ENCODE results near the gene DYSF.
"Not testable (repeated sequence)": the region's sequence is repeated elsewhere in the genome, so short reads cannot be mapped to it uniquely, and the experiment has no call there.

Gene DYSF

GRCh38 chr2:71647356-71647755, 194.0 kb downstream of the DYSF start:
- no peak for DNase-seq (ENCODE audit: low read depth)

DNA sequence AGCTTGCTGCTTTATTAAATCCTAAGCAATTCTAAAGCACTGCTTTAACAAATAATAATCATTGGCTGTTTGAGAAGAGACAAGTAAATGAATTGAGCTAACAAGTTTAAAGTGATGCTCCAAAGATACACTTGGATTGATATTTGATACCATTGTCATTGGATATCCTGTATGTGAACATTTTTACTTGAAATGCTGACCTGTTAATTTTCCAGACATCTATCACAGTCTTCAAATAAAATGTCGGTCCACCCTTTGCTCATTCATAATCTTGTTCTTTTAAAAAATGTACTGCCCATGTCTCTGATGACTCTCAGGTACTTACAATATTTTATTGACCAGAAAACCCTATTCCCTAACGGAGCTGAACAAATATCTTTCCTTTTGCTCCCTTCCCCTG, 202.1 kb downstream of the DYSF start:
- DNase-seq (ENCODE audit: low read depth), result no peak

DNA sequence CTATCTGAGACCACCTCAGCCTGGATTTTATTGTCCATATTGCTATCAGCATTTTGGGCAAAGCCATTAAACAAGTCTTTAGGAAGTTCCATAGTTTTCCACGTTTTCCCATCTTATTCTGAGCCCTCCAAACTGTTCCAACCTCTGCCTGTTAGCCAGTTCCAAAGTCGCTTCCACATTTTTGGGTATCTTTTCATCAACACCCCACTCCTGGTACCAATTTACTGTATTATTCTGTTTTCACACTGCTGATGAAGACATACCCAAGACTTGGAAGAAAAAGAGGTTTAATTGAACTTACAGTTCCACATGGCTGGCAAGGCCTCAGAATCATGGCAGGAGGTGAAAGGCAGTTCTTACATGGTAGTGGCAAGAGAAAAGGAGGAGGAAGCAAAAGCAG, 204.9 kb downstream of the DYSF start:
- DNase-seq (ENCODE audit: low read depth), result not testable (repeated sequence)

- DNase-seq (ENCODE audit: low read depth), result no peak
Measured at GRCh38 chr2:71658771-71659170, 205.4 kb downstream of the DYSF start.

- DNase-seq (ENCODE audit: low read depth), result no peak
Measured at GRCh38 chr2:71659868-71660518, 206.6 kb downstream of the DYSF start.

- DNase-seq (ENCODE audit: low read depth), result no peak
Measured at GRCh38 chr2:71661782-71662181, 208.4 kb downstream of the DYSF start.

DNA sequence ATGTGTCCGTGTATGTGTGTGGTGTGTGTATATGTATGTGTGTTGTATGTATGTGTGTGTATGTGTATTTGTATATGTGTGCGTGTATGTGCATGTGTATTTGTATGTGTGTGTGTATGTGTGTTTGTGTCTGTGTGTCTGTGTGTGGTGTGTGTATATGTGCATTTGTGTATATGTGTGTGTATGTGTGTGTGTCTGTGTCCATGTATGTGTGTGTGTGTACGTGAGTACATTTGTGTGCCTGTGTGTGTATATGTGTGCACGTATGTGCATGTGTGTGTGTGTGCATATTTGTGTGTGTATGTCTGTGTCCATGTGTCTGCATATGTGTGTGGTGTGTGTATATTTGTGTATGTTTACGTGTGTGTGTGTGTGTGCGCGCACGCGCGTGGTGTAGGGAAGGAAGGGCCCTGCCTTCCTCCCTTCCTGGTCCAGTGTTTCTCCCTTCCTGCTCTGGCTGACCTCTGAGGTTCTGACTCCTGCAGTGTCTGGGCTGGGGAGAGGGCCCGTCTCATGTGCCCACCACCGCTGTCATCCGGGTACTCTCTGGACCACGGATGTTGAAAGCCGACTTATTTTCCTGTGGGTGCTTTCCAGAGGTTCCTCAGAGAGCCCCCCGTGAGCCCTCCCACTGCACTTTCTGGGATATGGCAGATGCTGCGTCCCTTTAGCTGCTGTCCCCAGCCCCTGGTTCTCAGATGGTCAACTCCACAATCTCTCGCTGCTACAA, 209.5 kb downstream of the DYSF start:
- DNase-seq (ENCODE audit: low read depth), result no peak

DNA sequence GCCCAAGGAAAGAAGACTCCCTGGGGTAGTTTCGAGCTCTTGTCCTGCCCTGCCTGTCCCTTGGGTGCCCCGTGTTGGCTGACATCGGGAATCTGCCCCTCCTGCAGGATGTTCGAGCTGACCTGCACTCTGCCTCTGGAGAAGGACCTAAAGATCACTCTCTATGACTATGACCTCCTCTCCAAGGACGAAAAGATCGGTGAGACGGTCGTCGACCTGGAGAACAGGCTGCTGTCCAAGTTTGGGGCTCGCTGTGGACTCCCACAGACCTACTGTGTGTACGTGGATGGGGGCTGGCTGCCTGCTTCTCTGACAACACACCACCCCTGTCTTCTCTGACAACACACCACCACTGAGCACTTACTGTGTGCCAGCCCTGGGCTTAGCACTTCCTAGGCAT, 210.8 kb downstream of the DYSF start:
- no peak for DNase-seq (ENCODE audit: low read depth)

DNA sequence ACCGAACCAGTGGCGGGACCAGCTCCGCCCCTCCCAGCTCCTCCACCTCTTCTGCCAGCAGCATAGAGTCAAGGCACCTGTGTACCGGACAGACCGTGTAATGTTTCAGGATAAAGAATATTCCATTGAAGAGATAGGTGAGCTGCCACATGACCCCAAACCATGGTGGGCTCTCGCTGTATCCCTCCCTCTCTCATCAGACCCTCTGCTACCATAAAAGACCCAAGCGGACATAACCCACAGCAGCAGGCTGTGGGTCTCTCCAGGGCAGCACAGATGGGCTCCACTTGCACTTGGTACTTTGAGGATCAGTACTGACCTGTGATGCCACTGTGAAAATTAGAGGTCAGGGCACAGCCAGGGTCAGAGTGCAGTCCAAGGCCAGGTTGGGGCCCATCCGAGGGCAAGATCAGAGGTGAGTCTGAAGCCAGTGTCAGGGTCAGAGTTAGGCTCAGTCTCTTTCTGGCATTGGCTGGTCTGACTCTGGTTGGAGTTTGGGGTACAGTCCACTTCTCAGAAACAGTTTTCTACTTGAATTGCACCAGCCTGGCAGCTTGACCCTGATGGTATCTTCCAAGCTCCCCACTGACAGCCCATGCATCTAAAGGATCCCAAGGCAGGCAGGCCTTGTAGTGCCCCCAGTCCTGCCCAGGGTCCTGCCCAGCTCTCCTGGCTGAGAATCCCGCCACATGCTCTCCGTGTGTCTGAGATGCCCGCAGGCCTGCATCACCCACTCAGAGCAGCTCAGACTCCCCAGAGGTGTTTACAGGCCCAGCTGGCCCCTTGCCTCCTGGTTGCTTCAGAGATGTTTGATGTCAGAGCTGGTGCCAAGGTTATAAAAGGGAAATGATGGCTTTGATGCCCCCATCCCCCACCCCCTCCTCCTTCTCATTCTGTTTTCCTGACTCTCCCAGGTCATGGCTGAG, 212.1 kb downstream of the DYSF start:
- no peak for DNase-seq (ENCODE audit: low read depth)

DNA sequence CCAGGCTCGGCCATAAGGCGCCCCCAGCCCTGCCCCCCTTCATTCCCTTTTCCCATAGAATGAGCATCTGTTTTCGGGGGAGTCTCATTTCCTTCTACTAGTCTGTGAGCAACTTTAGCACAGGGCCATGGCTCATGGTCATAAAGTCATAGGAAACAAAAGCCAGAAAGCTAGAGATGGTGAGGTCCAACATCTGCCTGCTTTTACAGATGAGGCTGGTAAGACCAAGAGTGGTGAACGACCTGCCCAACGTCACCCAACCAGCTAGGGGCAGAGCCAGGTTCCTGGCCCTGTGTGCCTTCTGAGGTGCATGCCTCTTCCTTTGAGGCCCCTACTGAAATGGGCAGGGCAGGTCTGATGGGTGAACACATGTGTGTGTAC, 212.7 kb downstream of the DYSF start:
- DNase-seq (ENCODE audit: low read depth), result no peak

DNA sequence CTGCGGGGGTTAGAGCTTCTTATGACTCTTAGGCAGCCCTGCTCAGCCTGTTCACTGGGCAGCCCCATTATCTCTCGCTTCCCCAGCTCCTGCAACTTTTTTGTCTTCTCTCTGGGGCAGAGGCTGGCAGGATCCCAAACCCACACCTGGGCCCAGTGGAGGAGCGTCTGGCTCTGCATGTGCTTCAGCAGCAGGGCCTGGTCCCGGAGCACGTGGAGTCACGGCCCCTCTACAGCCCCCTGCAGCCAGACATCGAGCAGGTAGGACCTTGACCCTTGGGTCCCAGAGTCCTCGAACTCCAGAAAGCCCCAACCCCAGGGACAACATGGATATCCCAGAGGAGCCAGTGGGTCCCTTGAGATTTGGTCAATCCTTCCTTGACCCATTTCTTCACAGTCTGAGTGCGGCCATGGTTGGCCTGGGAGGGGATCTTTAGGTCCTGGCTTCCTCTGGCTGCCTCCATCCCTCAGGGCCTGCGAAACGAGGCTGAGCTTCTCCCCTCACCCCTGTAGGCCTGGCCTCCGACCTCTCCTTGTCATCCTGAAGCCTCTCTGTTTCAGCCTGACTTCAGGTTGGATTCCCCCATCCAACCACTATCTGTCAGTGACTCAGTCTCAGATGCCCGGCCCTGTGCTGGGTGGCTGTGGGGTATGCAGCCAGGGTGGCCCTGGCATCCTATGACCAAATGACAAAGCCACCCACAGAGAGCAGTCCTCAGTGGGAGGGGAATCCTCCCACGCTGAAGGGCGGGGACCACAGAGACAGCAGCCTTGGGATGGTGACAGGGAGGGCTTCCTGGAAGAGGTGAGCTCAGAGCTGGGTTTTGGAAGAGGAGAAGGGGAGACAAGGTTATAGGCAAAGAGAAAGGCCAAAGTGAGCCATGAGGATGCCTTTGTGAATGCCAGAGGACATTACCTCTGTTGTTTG, 214.2 kb downstream of the DYSF start:
- DNase-seq (ENCODE audit: low read depth), result no peak

- no peak for DNase-seq (ENCODE audit: low read depth)
Measured at GRCh38 chr2:71668326-71669057, 215.1 kb downstream of the DYSF start.

GRCh38 chr2:71669058-71669456, 215.7 kb downstream of the DYSF start:
- no peak for DNase-seq (ENCODE audit: low read depth)

DNA sequence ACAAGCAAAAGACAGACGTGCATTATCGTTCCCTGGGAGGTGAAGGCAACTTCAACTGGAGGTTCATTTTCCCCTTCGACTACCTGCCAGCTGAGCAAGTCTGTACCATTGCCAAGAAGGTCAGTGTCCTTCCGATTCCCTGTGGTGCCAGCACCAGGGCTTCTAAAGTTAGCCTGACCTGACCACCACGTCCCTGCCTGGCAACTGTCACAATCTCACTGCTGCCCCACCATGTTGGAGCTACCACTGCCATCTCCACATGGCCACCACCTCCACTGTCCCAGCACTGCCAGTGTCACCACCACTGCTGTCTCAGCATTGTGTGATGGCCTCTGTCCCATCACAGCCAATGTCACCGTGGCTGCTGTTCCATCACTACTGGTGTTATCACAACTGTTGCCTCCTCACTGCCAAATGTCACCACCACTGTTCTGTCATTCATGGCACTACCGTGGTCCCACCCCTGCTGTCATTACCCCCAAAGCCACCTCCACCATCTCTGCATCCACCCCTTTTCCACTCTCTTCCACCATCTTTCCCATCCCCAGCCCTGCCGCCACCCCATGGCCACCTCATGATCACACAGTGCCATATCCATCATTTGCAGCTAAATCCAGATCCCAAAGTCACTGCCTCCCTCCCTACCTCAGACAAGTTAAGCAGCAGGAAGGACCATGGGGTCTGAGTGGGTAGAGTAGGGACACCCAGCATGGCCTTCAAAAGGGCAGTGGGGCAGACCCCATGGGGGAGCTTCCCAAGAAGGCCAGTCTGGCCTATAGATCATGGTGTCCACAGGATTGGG, 216.5 kb downstream of the DYSF start:
- DNase-seq (ENCODE audit: low read depth), result no peak

- DNase-seq (ENCODE audit: low read depth), result no peak
Measured at GRCh38 chr2:71670430-71670795, 217.1 kb downstream of the DYSF start.

DNA sequence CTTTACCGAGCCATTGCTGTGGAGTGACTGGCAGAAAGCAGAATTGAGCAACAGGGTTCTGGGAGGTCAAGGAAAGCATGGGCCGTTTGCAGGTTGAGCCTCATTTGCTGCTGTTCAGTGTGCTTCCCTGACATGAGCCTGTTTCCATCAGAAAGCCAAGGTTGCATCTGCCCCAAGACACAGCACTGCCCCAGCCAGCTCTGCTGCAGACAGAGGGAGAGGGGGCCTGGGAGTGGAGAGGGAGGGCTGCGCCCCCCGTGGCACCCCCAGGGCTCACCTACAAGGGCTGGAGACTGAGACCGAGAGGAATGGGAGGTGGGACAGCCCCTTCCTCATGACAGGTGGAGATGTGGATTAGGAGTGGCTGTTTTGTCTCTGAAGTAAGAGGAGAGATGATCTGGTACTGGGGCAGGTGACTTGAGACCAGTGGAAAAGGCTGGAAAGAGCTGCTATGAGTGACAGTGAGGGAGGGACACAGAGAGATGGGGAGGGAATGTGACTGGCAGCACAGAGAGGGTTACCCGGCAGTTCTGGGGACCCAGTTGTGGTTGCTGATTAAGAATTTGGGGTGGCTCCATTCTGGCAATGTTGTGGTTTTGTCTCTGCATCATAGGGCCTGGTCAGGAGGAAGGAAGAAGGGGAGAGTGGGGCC, 218.0 kb downstream of the DYSF start:
- DNase-seq (ENCODE audit: low read depth), result no peak

DNA sequence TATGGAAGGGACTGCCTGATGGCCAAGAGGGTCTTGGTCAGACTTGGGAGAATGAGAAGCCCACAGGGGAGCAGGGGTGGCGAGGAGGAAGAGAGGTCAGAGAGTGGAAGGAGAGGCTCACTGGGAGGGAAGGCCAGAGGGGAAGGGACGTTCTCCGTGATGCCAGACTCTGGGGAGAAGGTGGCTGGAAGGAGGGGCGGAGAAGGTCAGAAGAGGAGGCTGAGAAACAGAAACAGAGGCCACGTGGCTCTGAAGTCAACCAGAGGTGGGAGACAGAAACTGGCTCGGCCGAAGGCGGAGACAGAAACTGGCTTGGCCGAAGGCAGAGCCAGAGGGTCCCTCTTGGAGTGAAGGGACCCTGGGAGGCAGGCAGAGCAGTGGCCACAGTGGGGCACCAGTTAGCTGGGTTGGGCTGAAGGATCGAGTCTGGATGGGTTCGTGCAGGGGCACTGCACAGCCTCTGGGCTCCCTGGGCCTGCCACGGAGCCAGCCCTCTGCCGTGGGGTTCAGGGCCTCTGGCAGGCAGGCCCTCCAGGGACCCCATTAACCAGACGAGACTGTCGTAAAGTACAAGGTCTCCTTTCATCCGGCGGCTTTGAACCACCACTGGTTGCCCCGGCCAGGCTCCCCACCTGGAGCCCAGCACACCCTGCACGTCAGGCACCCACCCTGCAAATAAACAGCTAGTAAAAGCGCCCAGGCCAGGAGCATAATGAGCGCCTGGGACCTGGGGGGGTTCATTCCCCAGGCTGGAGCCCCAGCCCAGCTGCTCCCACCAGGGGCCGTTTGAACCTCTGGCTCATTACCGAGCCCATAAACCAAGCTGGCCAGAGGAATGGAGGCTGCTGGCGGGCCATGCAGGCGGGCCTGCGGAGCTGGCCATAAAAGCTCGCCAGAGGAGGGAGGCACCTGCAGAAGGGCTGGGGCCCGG, 218.8 kb downstream of the DYSF start:
- DNase-seq (ENCODE audit: low read depth), result no peak

Data from activated T-helper 1 cell treated with Interleukin-2 at 50 U/mL for 16 hours (primary cell).